ENCODE results near the gene PICALM.
"Not testable (repeated sequence)": the region's sequence is repeated elsewhere in the genome, so short reads cannot be mapped to it uniquely, and the experiment has no call there.

The PICALM gene

DNA sequence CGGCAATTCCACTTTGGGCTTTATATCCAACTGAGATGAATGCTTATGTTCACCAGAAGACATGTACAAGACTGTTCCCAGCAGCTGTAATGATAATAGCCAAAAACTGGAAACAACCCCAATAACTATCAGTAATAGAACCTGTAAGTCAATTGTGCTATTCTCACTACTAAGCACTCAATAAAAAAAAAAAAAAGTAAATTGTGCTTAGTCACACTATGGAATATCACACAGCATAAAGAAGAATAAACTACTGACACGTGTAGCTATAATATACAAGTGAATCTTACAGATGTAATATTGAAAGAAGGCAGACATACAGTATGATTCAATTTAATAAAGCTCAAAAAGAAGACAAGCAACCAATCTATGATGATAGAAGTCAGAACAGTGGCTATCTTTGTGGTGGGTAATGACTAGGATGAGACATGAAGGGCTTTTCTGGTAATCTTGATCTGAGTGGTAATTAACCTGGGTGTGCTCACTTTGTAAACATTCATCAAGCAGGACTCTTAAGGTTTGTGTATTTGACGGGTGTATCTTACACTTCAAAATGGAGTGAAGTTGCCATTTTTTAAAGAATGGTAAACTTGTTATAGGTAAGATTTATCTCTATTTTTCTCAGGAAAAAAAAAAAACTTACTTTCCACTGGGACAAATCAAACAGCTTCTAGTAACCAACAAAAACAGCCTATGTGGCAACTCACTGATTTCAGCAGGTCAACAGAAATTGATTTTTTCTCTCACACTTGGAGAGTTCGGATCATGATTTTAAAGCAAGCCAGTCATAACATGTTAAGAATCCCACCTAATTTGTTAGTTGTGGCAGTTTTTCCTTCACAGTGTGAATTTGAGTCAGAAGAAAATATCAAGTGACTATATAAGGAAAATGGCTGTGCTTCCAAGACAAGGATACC, 129.5 kb downstream of the PICALM start:
- DNase-seq (ENCODE audit: low spot score), result no peak

DNA sequence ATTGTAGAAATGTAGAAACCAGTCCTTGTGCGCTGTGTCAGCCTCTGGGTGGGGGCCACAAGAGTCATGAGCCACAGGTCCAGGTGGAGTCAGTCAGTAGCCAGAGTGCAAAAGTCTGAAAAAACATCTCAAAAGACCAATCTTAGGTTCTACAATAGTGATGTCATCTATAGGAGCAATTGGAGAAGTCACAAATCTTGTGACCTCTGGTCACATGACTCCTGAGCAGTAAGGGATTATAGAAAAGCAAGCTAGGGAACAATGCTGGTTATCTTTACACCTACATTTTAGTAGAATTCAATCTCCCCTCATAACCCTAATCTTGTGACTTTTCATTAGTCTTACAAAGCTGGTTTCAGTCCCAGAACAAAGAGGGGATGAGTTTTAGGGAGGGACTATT, 131.0 kb downstream of the PICALM start:
- DNase-seq (ENCODE audit: low spot score), result no peak

DNA sequence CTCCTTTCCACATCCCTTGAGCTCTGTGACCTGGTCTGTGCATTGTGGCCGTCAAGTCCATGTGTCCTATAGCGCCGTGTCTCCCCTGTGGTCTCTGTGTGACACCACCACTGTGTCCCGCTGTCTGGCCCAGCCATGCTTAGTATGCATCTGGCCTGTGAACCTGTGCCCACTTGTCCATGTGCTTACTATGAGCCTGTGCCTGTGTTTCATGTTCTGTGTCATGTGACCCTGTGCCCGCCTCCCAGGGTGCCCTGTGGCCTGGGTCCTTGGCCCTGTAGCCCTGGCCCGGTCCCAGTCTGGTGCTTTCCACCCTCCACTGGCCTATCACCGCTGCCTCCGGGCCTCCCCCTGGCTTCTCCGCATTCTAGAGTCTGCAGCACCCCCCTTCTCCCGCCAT, 133.1 kb downstream of the PICALM start:
- no peak for DNase-seq (ENCODE audit: low spot score)

DNA sequence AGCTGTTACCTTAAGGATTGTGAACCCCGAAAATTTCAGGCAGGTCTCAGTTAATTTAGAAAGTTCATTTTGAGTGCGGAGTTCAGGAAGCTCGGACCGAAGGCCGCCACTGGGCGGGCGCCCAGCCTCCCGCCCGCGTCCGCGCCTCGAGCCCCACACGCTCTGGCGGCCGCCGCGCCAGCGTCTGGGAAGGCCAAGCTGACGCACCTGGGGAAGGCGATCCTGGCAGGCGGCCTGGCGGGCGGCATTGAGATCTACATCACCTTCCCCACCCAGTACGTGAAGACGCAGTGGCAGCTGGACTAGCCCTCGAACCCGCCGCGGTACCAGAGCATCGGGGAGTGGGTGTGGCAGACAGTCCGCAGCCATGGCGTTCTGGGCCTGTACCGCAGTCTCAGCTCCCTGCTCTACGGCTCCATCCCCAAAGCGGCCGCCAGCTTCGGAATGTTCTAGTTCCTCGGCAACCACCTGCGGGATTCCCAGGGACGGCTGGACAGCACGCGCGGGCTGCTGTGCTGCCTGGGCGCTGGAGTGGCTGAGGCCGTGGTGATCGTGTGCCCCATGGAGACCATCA, 134.2 kb downstream of the PICALM start:
- no peak for DNase-seq (ENCODE audit: low spot score)

DNA sequence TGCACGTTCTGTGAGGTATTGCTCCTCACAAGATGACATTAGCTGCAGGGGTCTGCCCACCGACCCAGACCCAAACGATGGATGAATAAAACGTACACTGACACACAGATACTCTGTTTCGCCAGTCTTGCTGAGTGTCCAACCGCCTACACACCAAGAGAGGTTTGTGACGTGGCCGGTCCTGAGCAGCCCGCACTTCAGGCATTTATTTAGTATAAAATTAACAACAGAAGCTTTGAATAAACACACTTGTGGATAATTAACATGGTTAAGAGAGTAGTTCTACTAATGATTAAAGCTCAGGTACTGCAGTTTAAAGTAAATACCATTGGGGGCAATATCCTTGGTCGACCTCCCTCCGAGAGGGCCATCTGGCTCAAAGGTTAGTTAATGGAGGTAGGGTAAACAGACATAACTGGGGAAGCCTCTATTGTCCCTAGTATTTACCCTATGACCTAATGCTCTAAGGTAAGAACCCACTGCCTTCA, 138.0 kb downstream of the PICALM start:
- no peak for DNase-seq (ENCODE audit: low spot score)

DNA sequence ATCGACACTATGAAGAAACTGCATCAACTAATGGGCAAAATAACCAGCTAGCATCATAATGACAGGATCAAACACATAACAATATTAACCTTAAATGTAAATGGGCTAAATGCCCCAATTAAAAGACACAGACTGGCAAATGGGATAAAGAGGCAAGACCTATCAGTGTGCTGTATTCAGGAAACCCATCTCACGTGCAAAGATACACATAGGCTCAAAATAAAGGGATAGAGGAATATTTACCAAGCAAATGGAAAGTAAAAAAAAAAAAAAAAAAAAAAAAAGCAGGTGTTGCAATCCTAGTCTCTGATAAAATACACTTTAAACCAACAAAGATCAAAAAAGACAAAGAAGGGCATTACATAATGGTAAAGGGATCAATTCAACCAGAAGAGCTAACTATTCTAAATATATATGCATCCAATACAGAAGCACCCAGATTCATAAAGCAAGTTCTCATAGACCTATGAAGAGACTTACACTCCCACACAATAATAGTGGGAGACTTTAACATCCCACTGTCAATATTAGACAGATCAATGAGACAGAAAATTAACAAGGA, 142.2 kb downstream of the PICALM start:
- DNase-seq (ENCODE audit: low spot score), result not testable (repeated sequence)

DNA sequence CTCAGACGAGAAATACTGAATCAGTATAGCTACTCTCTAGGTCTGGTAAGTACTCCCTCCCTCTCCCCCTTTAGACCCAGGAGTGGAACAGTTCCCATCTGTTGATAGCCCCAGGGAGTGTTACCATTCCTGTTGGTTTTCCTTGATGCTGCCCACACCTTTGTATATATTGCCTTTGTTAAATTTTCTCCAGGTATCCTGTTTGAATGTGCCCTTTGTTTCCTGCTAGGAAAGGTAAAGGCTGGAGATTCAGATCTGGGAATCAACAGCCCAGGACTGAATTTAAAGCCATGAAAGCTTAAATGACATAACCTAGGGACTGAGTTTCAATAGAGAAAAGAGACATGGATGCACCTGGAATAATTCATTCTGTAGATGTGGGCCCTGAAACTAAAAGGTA, 145.4 kb downstream of the PICALM start:
- DNase-seq (ENCODE audit: low spot score), result no peak

DNA sequence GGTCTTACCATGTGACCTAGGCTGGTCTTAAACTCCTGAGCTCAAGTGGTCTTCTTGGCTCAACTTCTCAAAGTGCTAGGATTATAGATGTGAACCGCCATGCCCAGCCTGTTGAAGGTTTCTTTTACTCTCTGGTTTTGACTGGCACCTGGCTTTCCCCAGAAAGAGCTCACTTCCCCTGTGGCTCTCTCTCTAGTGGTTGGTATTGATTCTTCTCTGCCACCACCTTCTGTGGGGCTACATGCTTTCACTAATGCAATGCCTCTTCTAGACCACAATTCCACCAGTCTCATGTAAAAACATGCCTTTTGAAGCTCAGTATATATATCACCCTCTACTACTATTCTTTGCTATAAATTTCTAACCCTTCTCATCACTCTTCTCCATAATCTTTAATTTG, 146.5 kb downstream of the PICALM start:
- DNase-seq (ENCODE audit: low spot score), result no peak

DNA sequence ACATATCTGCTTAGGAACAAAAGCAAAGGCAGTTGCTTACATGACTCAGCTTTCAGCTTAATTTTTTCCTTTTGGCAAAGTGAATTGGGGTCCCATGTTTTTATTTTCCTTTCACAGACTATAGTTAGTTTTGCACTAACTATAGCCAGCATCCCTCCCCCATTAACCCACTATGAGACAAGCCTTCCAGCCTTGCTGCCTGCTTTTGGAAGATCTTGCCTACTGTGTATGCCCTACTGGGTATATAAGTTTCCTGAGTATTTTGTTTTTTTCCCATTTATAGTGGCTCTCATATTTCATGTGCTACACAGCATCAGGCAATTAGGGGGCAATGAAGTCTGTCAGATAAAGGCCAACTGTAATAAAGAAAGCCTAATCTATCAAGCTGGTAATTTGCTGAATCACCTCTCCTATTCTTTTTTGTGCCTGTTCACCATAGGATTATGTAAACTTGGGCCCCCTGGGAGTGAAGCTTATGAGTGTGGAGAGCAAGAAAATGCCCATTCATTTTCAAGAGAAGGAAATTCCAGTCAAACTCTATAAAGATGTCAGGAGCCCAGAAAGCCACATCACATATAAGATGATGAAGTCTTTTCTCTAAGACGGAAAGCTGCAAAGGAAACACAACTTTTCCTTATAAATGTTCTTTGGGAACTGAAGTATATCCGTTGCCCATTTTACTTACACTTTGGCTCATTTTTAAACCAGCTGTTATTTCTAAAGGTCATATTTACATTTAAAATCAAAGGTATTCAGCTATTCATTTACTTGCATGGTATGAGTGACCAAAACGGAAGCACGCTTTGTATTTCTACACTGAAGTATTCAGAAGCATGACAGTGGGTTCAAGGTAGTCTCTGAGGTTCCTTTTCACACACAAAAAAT, 149.7 kb downstream of the PICALM start:
- no peak for DNase-seq (ENCODE audit: low spot score)

DNA sequence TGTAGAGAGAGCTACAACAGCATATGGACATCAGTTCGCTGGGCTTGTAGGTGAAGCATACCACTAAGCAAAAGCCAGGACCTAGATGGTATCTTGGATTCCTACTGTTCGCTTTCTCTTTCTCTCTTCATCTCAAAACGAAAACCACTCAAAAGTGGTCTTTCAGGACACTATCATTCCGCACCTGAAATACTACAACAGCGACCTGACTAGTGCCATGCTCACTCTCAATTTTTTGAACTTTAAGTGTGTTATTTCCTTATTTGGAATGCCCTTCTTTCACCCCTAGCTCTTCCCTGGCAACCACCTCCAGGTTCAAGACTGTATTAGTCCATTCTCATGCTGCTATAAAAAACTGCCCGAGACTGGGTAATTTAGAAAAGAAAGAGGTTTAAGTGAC, 154.5 kb downstream of the PICALM start:
- no peak for DNase-seq (ENCODE audit: low spot score)

DNA sequence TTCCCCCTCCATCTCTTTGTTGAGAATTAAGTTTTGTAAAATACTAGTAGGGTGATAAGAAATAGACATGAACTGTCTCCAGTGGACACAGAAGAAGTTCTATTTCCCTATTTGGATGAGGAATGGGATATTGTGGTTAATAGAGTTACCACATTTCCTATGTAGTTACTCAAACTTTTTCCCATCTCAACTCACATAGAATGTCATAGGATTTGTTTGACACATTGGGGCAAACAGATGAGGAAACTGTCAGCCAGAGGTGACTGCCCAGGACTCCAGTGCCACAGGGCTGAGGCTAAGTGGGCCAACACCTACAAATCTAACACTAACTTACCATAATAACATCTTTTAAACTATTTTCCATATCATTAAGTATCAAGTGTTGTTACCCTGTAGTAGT, 155.4 kb downstream of the PICALM start:
- no peak for DNase-seq (ENCODE audit: low spot score)

DNA sequence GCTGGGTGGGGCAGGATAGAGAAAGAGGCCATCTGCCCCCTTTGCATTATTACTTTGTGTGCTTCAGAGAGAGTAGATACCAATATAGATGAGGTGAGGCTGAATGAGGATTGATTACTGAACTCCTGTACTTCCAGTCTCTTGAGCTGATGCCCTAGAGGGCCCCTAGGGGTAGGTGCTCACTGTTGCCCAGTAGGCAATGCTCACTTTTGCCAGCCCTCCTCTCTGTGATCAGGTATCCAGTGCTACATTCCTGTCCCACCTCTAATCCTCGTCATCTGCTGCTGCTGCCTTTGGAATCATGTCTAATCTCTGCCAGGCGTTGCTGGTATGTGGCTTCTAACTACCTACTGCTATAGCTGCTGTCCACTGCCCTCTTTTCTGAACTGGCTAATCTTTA, 156.5 kb downstream of the PICALM start:
- DNase-seq (ENCODE audit: low spot score), result no peak

Measured in hematopoietic multipotent progenitor cell treated with erythropoietin and hydrocortisone succinate and interleukin-3 and kit ligand, for 17 days (in vitro differentiated cells).